ENCODE measurements around the gene DST. TPM values are rescaled to one million over a fixed set of nuclear protein-coding genes. Genes with fewer than 3 reads are reported as not detected.

The DST gene
- total and polyA plus RNA-seq, 2 of the 8 experiments (the other 6 are each of a cell fraction or from before 2014, with no cell fraction given) = 49.4 to 116 TPM

DNA sequence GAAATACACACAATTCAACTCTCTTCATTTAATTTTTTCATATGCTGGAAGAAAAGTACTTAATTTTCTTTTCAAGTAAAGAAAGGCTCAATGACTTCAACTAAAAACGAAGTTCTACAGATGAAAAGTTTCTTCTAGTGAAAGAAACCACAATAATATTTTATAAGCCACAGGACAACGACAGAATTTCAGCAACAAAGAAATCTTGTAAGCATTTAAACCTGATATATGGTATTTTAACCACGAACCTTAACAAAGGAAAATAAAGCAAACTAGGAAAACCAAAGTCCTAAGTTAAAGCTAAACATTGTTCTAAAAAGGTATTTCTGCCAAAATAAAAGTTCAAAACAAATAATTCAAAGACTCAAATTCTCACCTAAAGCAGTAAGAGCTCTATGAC is 24.6 kb upstream of the DST start:
- POLR2A ChIA-PET (ENCODE audit: partially characterized antibody) = interaction anchor here (1.2 kb wide), 1 partner anchor 12 kb away, joined by 3 read pairs; no protein-coding TSS in a partner anchor
- Histone ChIP-seq H4K20me1 (replicated peaks in 1 of 2; ENCODE audit: control insufficient read depth in 1 of 2, insufficient read depth in 2 of 2, low read length in 2 of 2) (peaks cover 0 to 2% of the 10 kb centered on the region in 2 experiments), H2BK15ac (ENCODE audit: low read length) (no peak overlapping the region), H3K56ac (replicated peaks; ENCODE audit: insufficient read length, low read depth, low read length) (no peak overlapping the region), H3K14ac (ENCODE audit: insufficient read length) (no peak overlapping the region), H2BK20ac (ENCODE audit: low read length) (no peak overlapping the region), H4K8ac (ENCODE audit: extremely low read depth, insufficient read depth, low read length) (no peak overlapping the region), H3K23me2 (ENCODE audit: low read depth, low read length) (no peaks in the 10 kb centered on the region), H3K79me1 (ENCODE audit: low read depth, low read length) (no peaks in the 10 kb centered on the region), H4K5ac (ENCODE audit: insufficient read length, low read depth, low read length) (no peak overlapping the region), H4K91ac (replicated peaks; ENCODE audit: insufficient read length, low read length) (no peak overlapping the region), H3K4me1 (replicated peaks in 1 of 4; ENCODE audit: control insufficient read depth in 3 of 4, insufficient read depth in 4 of 4, low read length in 3 of 4) (no peaks in the 10 kb centered on the region), H2AK5ac (ENCODE audit: low read depth, low read length) (no peak overlapping the region), H3K9ac (replicated peaks in 1 of 4; ENCODE audit: extremely low read depth in 1 of 4, low read depth in 3 of 4, low read length in 3 of 4) (no peak overlapping the region), H3K27me3 (replicated peaks in 1 of 4; ENCODE audit: control insufficient read depth in 3 of 4, extremely low read depth in 1 of 4, insufficient read depth in 3 of 4, low read length in 3 of 4) (no peaks in the 10 kb centered on the region), H3K18ac (ENCODE audit: extremely low read depth, low read length) (no peak overlapping the region), H2BK5ac (ENCODE audit: low read depth, low read length) (no peak overlapping the region), H2AFZ (ENCODE audit: low read length) (no peak overlapping the region), H3K4me3 (ENCODE audit: extremely low read depth in 1 of 4, insufficient read depth in 2 of 4, low read depth in 3 of 4, low read length in 4 of 4) (no peak overlapping the region), H3K79me2 (ENCODE audit: control insufficient read depth in 1 of 2, insufficient read depth in 2 of 2, low read length in 2 of 2) (peaks cover 0 to 5% of the 10 kb centered on the region in 2 experiments; a peak in 1 of 4 replicates), H2BK12ac (ENCODE audit: low read depth, low read length) (no peak overlapping the region), H3K23ac (ENCODE audit: insufficient read length) (no peak overlapping the region), H3K4ac (replicated peaks; ENCODE audit: insufficient read length, low read depth, low read length) (no peak overlapping the region), H3K9me3 (ENCODE audit: insufficient read depth in 2 of 2, low read depth in 1 of 2, low read length in 1 of 2) (no peaks in the 10 kb centered on the region), H2BK120ac (replicated peaks; ENCODE audit: low read depth, low read length) (no peak overlapping the region), H3K4me2 (ENCODE audit: insufficient read depth in 1 of 2, low read depth in 2 of 2, low read length in 2 of 2) (no peak overlapping the region), H3K27ac (ENCODE audit: low read depth, low read length) (no peak overlapping the region), H3K36me3 (ENCODE audit: control insufficient read depth in 2 of 4, insufficient read depth in 4 of 4, low read length in 3 of 4) (peaks cover 0 to 5% (median 2%) of the 10 kb centered on the region in 4 experiments; a peak in 3 of 8 replicates)
- CTCF ChIA-PET (ENCODE audit: partially characterized antibody) = interaction anchor here (0.8 to 1.2 kb wide), 3 partner anchors 18 to 184 kb away, joined by 3 read pairs; partner anchors contain the start of gene DST
- WGBS, 2 experiments (ENCODE audit: extremely low coverage in 1 of 2, insufficient coverage in 1 of 2, insufficient read length in 1 of 2, insufficient replicate concordance in 2 of 2, low coverage in 1 of 2, low lambda C conversion rate in 2 of 2, missing lambda C conversion rate in 1 of 2) = 82% methylated on average over 3 of the region's 3 CpGs; no CpG with 5 or more reads in 1 of the 2 experiments
- TF ChIP-seq CBX8 (IDR thresholded peaks at IDR 0.05; ENCODE audit: borderline replicate concordance, low read depth, low read length) (no peak), TCF12 (IDR thresholded peaks at IDR 0.05; ENCODE audit: low read depth, low read length) (no peak), BCL11A (IDR thresholded peaks at IDR 0.05; ENCODE audit: low read depth in 2 of 2, low read length in 2 of 2) (no peak)
- TF ChIP-seq, protein P1, sequence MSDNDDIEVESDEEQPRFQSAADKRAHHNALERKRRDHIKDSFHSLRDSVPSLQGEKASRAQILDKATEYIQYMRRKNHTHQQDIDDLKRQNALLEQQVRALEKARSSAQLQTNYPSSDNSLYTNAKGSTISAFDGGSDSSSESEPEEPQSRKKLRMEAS (IDR thresholded peaks at IDR 0.05) = no peak
- DNase-seq (ENCODE audit: low read depth in 1 of 2, low spot score in 2 of 2) = no peak
- FAIRE-seq = no peak
